Naive B cell (primary cell): ENCODE measurements around the gene MYH6. TPM values are rescaled to one million over a fixed set of nuclear protein-coding genes. Genes with fewer than 3 reads are reported as not detected.
A peak's percentile ranks its signal among the peaks of the same experiment; 100 is the strongest.

Source experiments
- ATAC-seq, 2 donors: fragments of 150-1000 bp; cut with Tn5 transposase; 2 replicates each; pipeline ENCODE4 v1.10.0; 2021; ENCODE audit warnings: low read depth in 2 of 2, mild to moderate bottlenecking in 2 of 2, moderate library complexity in 2 of 2
- DNase-seq: peaks from one replicate; pipeline ENCODE4 v3.0.0; 2022
- H3K27ac Mint-ChIP-seq, 6 donors: one replicate each; pipeline ENCODE4 v1.8.0; 2020 to 2022; ENCODE audit warnings: mild to moderate bottlenecking in 6 of 6, mixed read lengths in 6 of 6, moderate library complexity in 5 of 6, inconsistent platforms in 2 of 6
- H3K27me3 Mint-ChIP-seq, 3 donors: one replicate each; pipeline ENCODE4 v1.8.0; 2021 to 2022; ENCODE audit warnings: mixed read lengths in 3 of 3, mild to moderate bottlenecking in 1 of 3
- H3K36me3 Mint-ChIP-seq, 2 donors: one replicate each; pipeline ENCODE4 v1.8.0; 2020 to 2022; ENCODE audit warnings: mixed read lengths in 2 of 2, inconsistent platforms in 1 of 2, mild to moderate bottlenecking in 1 of 2
- H3K4me1 Mint-ChIP-seq, 3 donors: one replicate each; pipeline ENCODE4 v1.8.0; 2020 to 2022; ENCODE audit warnings: mixed read lengths in 3 of 3, inconsistent platforms in 1 of 3, mild to moderate bottlenecking in 1 of 3, moderate library complexity in 1 of 3
- H3K4me3 Mint-ChIP-seq, 8 donors: one replicate each; pipeline ENCODE4 v1.8.0; 2020 to 2022; ENCODE audit warnings: mild to moderate bottlenecking in 8 of 8, mixed read lengths in 8 of 8, moderate library complexity in 8 of 8, inconsistent platforms in 2 of 8
- H3K9me3 Mint-ChIP-seq, 7 donors: one replicate each; pipeline ENCODE4 v1.8.0; 2020 to 2022; ENCODE audit warnings: mixed read lengths in 7 of 7, mild to moderate bottlenecking in 5 of 7, inconsistent platforms in 2 of 7, moderate library complexity in 1 of 7
- polyA plus RNA-seq, 6 donors: library from polyadenylated mRNA; unstranded; fragments of 300-500 nt; fragmentation: Illumina TruSeq; gene quantifications; one replicate each; pipeline ENCODE4 v1.2.3, GENCODE V29; 2021; ENCODE audit warnings: low read depth in 6 of 6

MYH6 gene
- polyA plus RNA-seq, 6 donors from 2014 or later: not detected

DNA sequence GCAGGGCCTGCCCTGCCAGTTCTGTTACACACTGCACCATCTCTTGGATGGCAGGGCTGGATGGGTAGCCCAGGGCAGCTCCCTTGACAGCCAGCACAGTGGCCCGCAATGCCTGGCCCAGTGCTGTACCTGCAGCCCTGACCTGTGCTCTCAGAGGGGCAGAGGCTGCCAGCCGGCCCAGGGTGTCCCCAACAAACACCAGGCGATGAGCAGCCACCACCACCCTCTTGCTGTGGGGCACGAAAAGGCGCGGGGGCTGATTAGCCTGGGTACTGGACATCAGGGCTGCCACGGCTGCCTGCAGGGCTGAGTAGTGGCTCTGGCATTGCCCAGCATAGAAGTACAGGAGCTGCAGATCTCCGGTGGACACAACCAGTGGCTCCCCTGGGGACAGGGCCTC is 50.8 kb downstream of the MYH6 start:
- Mint-ChIP-seq H3K27me3 (peaks cover 51 to 75% (median 53%) of the 10 kb centered on the region in 3 donors), H3K4me3 (no peak overlapping the region), H3K36me3 (peaks cover 0 to 10% of the 10 kb centered on the region in 2 donors), H3K27ac (no peak overlapping the region), H3K9me3 (no peaks in the 10 kb centered on the region), H3K4me1 (peaks cover 7 to 11% (median 10%) of the 10 kb centered on the region in 3 donors)
- DNase-seq (no peak), ATAC-seq (no peak)

DNA sequence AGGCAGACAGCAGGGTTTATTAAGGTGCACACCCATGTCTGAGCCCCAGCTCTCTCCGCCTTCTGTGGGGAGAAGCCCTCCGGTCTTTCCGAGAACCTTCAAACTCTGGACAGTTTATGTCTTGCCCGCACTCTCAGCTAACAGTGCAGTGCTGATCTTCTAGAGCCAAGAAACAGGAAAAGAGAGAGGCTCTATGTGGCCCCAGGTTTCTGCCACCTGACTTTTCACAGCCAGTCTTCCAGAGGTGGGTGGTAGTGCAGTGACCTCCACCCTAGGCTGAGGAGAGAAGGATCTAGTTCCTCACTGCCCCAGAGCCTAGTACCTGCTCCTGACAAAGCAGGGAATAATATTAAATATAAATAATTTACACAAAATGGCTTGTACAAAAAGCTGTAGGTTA is 51.4 kb downstream of the MYH6 start:
- Mint-ChIP-seq H3K9me3 (no peaks in the 10 kb centered on the region), H3K4me1 (peaks cover 7 to 11% (median 10%) of the 10 kb centered on the region in 3 donors), H3K27me3 (peaks cover 47 to 69% (median 53%) of the 10 kb centered on the region in 3 donors), H3K27ac (no peak overlapping the region), H3K4me3 (no peak overlapping the region), H3K36me3 (peaks cover 0 to 10% of the 10 kb centered on the region in 2 donors)
- DNase-seq (no peak), ATAC-seq (no peak)

DNA sequence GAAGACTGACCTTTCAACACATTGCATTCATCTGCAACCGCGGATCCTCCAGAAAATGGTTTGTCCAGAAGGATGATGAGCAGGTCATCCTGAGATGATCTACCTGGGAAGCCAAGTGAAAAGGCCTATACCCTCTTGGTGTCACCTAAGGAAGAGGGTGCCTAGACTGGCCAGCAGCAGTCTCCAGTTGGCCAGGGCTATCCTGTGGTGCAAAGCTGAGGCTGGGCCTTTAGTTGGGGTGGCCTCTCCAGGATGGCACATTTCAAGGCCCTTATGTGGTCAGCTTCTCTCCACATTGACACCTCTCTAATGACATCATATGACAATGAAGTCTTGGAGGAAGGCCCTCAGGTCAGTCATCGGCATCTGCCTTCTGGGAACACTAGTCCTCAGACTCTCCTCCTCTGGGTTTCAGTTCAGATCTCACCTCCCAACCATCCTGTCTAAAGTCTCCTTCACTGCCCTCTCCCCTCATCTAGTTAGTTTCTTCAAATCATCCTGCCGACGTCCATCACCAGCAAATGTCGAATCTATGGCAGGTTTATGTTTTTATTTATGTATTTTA is 52.1 kb downstream of the MYH6 start:
- Mint-ChIP-seq H3K36me3 (peaks cover 0 to 15% of the 10 kb centered on the region in 2 donors), H3K4me3 (no peak overlapping the region), H3K27me3 (peaks cover 50 to 72% (median 56%) of the 10 kb centered on the region in 3 donors), H3K27ac (peak overlapping the region in 1 of 6 donors; percentile 2), H3K9me3 (no peaks in the 10 kb centered on the region), H3K4me1 (peaks cover 9 to 11% (median 10%) of the 10 kb centered on the region in 3 donors)
- DNase-seq: no peak
- no peak for ATAC-seq

DNA sequence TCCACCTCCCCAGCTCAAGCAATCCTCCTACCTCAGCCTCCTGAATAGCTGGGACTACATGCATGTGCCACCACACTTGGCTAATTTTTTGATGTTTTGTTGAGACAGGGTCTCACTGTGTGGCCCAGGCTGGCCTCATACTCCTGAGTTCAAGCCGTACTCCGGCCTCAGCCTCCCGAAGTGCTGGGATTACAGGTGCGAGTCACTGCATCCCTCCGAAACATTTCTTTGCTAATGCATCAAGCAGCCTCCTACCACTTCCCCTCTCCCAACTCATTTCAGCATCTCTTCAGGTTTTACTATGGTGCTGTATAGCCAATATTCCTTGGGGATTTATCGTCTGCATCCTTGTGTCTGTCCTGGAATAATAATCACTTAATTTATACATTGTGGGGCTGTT is 53.1 kb downstream of the MYH6 start:
- no peak for ATAC-seq
- Mint-ChIP-seq H3K4me1 (peaks cover 10 to 12% (median 11%) of the 10 kb centered on the region in 3 donors), H3K36me3 (peaks cover 0 to 22% of the 10 kb centered on the region in 2 donors), H3K4me3 (peak overlapping the region in 2 of 8 donors; percentile 4 to 9), H3K9me3 (peaks cover 0 to 4% (median 0%) of the 10 kb centered on the region in 7 donors), H3K27me3 (peaks cover 56 to 74% (median 61%) of the 10 kb centered on the region in 3 donors), H3K27ac (no peak overlapping the region)
- no peak for DNase-seq

DNA sequence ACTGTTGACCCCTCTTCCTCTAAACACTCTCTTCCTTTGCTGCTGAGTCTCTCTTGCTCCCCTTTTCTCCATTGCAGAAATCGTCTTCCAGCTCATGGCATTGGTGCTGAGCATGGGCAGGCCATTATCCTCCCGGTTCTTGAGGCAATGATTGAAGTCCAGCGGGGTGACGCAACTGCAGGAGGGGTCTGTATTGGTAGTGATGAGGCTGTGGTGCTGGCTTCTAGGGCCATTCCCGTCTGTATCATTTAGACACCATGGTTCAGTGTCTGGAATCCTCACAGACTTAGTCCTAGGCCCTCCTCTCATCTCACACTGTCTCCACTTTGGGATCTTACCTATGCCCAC is 54.7 kb downstream of the MYH6 start:
- no peak for DNase-seq
- Mint-ChIP-seq H3K36me3 (peaks cover 0 to 22% of the 10 kb centered on the region in 2 donors), H3K9me3 (peaks cover 0 to 4% (median 0%) of the 10 kb centered on the region in 7 donors), H3K4me1 (peaks cover 10 to 12% (median 11%) of the 10 kb centered on the region in 3 donors), H3K27ac (peak overlapping the region in 1 of 6 donors; percentile 69), H3K4me3 (peak overlapping the region; percentile 39 to 88 (median 82)), H3K27me3 (peaks cover 61 to 77% (median 71%) of the 10 kb centered on the region in 3 donors)
- no peak for ATAC-seq

DNA sequence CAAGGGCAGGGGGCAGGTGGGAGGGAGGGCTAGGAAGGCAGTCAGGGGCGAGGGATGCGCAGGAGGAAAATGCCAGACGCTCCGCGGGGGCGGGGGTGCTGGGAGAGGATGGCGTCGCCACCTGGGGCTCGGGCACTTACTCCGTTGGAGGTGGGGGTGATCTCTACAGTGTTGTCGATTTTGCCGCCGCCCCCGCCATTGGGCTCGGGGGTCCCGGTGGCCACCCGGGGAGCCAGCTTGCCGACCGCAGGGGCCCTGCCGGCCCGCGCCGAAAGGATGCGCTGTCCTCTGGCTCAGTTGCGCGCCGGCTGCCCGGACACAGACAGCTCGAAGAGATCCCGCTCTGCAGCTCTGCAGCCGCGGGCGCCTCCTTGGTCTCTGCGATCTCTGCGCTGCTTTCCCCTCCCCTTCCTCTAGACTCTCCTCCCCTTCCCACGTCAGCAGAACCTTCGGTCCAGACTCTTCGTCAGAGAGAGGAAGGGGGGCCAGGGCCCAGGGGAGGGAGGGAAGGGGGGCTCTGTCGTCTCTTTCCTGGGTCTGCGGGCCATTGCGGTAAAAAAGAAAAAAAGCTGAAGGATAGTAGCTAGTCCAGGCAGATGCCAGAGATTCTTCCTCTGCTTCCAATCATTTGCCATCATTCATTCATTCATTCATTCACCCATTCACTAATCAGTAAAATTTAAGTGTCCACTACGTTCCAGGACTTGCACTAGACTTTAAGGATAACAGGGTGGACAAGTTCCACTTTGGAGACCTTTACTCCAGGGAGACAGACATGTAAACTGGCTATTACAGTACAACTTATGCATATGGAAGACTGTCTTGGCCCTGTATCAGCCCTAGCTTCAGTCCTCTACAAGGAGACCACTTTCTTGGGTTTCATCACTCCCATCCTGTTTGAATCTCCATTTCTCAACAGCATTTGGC is 55.3 kb downstream of the MYH6 start, which contains the start of gene SLC22A17:
TSS of gene SLC22A17 (minus strand) at position 382 of the 927 bp plus-strand sequence.
- H3K9me3 Mint-ChIP-seq: peaks cover 0 to 4% (median 0%) of the 10 kb centered on the region in 7 donors
- H3K27me3 Mint-ChIP-seq: peaks cover 57 to 82% (median 78%) of the 10 kb centered on the region in 3 donors
- H3K27ac Mint-ChIP-seq: peak within 1 kb of the TSS in 1 of 6 donors; percentile 69
- peak within 1 kb of the TSS; percentile 39 to 88 (median 82) for H3K4me3 Mint-ChIP-seq
- H3K4me1 Mint-ChIP-seq: peaks cover 10 to 12% (median 11%) of the 10 kb centered on the region in 3 donors
- H3K36me3 Mint-ChIP-seq: peaks cover 0 to 22% of the 10 kb centered on the region in 2 donors
- ATAC-seq (peak; percentile 81 to 82), DNase-seq (peak; percentile 36)

DNA sequence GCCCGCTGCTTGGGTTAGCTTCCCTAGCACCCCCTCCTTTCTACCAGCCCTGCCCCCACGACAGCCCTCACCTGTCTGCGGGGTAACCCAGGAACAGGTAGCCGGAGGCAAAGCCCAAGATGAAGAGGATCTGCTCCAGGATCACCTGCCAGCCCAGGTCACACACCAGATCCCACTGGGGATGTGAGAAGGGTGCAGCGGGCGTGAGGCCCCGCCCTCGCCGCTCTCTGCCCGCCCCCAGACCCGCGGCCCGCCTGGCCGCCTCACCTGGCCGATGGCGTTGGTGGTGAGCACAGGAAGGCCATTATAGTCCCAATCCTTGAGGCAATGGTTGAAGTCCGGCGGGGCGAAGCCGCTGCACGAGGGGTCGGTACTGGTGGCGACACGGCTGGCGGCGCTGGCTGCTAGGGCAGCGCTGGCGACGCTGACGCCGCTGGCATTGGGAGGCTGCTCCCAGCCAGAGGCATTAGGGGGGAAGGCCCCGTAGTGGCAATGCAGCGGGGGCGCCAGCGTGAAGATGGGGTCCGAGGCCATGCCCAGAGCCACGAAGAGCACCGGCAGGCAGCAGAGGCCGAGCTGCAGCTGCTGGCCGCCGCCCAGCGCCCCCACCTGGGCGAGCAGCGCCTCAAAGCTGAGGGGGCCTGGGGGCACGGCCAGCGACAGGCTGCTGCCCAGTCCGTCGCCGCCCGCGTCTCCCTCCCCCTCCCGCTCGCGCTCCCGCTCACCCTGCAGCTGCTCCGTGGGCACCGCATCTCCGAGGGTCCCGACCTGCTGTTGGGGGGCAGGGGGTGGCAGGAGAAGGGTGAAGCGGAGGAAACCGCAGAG is 56.2 kb downstream of the MYH6 start:
- peaks cover 10 to 12% (median 11%) of the 10 kb centered on the region in 3 donors for H3K4me1 Mint-ChIP-seq
- ATAC-seq (no peak), DNase-seq (no peak)
- H3K9me3 Mint-ChIP-seq: peaks cover 0 to 4% (median 0%) of the 10 kb centered on the region in 7 donors
- peak overlapping the region; percentile 7 to 88 (median 78) for H3K4me3 Mint-ChIP-seq
- peaks cover 57 to 86% (median 85%) of the 10 kb centered on the region in 3 donors for H3K27me3 Mint-ChIP-seq
- peaks cover 0 to 22% of the 10 kb centered on the region in 2 donors for H3K36me3 Mint-ChIP-seq
- H3K27ac Mint-ChIP-seq: no peak overlapping the region

DNA sequence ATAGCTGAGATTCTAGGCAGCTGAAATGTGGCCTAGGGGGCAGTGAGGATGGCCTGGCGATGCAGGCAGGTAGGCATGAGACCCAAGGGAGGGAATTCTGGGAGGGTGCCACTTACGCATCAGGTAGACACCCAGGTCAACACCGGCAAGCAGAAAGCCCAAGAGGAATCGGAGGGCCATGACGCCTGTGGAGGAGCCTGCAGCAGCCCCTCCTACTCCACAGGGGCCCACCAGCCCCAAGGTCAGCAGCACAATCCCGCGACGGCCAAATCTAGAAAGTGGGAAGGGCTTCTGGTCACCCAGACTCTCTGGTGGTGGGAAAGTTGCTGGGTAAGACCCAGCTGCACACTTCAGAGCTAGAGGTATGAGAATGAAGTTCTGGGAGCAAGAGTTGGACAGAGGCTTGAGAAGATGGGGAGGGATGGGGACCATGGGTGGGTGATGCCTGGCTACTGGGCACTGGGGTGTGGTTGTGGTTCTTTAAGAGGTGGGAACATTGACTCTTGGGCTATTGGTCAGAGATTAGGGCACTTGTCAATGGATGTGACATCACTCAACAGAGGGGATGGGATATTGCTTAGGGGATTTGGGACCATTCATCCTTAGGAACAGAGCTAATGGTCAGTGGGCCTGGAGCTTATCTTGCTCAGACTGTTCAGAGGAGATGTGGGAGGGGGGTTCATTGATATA is 58.8 kb downstream of the MYH6 start:
- Mint-ChIP-seq H3K36me3 (peaks cover 0 to 22% of the 10 kb centered on the region in 2 donors), H3K9me3 (peaks cover 0 to 4% (median 0%) of the 10 kb centered on the region in 7 donors), H3K4me1 (peaks cover 10 to 12% (median 11%) of the 10 kb centered on the region in 3 donors), H3K4me3 (peak overlapping the region in 2 of 8 donors; percentile 36 to 71), H3K27ac (no peak overlapping the region), H3K27me3 (peaks cover 36 to 75% (median 73%) of the 10 kb centered on the region in 3 donors)
- ATAC-seq (no peak), DNase-seq (no peak)

DNA sequence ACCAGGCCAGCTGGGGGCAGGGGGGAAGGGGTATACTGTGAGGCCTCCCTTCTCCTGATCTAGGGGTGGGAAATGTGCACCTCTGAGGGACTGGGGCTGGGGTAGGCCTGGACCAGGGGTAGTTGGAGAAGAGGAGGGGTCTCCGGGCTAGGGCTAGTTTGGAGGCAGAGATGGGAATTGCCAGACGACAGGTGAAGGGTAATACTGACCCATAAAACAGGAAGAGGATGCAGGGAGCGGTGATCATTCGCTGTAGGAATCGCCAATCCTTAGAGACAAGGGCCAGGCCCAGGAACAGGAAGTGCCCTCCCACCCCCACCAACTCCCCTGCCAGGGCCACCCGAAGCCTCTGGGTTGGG is 59.8 kb downstream of the MYH6 start:
- H3K9me3 Mint-ChIP-seq: peaks cover 0 to 4% (median 0%) of the 10 kb centered on the region in 7 donors
- DNase-seq (no peak), ATAC-seq (no peak)
- no peak overlapping the region for H3K4me3 Mint-ChIP-seq
- no peak overlapping the region for H3K27ac Mint-ChIP-seq
- peaks cover 0 to 17% of the 10 kb centered on the region in 2 donors for H3K36me3 Mint-ChIP-seq
- peaks cover 26 to 67% (median 65%) of the 10 kb centered on the region in 3 donors for H3K27me3 Mint-ChIP-seq
- peaks cover 5 to 11% (median 6%) of the 10 kb centered on the region in 3 donors for H3K4me1 Mint-ChIP-seq

DNA sequence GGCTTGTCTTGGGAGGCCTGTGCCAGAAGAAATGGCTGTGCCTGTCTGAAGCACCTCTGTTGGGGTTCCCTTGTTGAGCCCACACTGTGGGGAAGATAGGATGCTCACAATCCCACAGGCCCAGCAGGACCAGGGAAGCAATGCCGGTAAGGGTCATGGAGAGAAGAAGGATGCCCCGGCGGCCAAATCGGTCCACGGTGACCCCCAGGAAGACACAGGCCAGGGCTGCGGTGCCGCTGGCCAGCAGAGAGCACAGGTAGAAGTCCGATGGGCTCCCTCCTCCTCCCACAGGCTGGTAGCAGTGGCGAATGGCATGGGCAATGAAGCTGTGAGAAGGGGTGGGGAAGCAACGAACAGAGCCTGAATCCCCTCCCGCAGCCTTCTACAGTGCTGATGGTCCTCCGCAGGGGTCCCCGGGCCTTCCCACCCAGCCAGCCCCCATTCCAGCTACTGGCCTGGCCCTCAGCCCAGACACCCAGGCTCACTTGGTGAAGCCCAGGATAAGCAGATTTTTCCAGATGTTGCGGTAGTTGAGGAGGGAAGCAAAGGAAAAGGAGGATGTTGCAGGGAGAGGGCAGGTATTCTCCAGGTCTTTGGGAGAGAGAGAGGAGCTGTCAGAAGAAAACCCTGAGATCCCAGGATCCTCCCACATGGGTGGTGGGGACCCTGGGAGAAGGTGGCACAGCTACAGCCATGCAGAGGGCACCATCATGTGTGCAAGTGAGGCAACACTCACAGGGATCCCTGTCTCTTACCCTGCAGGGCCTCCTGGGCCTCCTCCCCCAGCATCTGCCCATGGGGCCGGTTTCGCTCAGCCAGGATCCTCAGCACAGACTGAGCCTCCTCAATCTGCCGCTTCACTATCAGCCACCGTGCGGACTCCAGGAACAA is 60.4 kb downstream of the MYH6 start:
- DNase-seq (no peak), ATAC-seq (no peak)
- Mint-ChIP-seq H3K4me3 (no peak overlapping the region), H3K9me3 (peaks cover 0 to 4% (median 0%) of the 10 kb centered on the region in 7 donors), H3K27me3 (peaks cover 25 to 67% (median 66%) of the 10 kb centered on the region in 3 donors), H3K4me1 (peaks cover 0 to 5% (median 0%) of the 10 kb centered on the region in 3 donors), H3K27ac (peak overlapping the region in 1 of 6 donors; percentile 26), H3K36me3 (peaks cover 0 to 13% of the 10 kb centered on the region in 2 donors)

DNA sequence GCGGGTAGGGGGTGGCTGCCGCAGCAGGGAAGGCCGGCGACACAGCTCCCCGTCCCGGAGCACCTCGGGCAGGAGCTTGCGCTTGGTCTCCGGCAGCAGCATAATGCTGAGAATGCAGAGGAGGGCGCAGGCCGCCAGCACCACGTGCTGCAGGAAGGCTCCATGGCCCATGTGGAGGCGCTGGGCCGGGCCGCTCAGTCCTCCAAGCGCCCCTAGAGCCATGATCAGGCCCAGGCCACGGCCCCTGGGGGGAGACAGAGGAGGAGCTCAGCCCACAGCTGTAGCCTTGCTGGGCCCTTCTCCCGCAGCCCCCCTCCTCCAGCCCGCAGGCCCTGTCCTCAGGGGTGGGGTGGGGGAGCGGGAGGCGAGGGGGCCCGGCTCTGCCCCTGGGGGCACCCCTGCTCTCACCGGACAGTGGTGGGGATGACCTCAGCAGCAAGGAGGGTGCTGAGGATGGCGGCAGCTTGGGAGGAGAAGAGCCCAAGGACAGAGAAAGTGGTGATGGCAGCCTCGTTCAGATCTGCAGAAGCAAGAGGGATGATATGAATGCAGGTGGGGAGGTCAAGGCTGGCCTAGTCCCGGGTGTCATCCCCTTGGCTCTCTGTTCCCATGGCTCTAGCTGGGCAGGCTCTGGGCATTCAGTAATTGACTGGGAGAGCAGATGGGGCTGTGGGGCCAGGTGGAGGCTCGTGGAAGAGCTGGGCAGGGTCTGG is 61.2 kb downstream of the MYH6 start:
- DNase-seq (no peak), ATAC-seq (no peak)
- no peak overlapping the region for H3K27ac Mint-ChIP-seq
- peaks cover 0 to 4% (median 0%) of the 10 kb centered on the region in 7 donors for H3K9me3 Mint-ChIP-seq
- peaks cover 25 to 75% (median 68%) of the 10 kb centered on the region in 3 donors for H3K27me3 Mint-ChIP-seq
- H3K36me3 Mint-ChIP-seq: peaks cover 0 to 13% of the 10 kb centered on the region in 2 donors
- H3K4me1 Mint-ChIP-seq: peaks cover 0 to 5% (median 0%) of the 10 kb centered on the region in 3 donors
- no peak overlapping the region for H3K4me3 Mint-ChIP-seq
